H1 (cell line): Measurements from ENCODE around the gene VEGFC. TPM values are rescaled to one million over a fixed set of nuclear protein-coding genes. Genes with fewer than 3 reads are reported as not detected.

ENCODE experiments used
- CTCF ChIA-PET: fragments of 300-600 bp; sonication (Branson Sonifier 250); formaldehyde crosslinking; loops from one replicate; lab custom pipeline; 2021; ENCODE audit not compliant: partially characterized antibody; lab: Charles Lee
- POLR2A ChIA-PET: fragments of 300-600 bp; sonication (Branson Sonifier 250); formaldehyde crosslinking; loops from one replicate; lab custom pipeline; 2021; ENCODE audit warnings: inconsistent platforms; ENCODE audit not compliant: partially characterized antibody; lab: Charles Lee
- DNase-seq, 2 experiments: peaks; one replicate each; pipeline versions ENCODE4 v3.0.0 to v3.0.0-alpha.2; 2010 to 2022; ENCODE audit warnings: low spot score in 2 of 2, low read depth in 1 of 2, mixed read lengths in 1 of 2
- FAIRE-seq: peaks from 2 replicates; lab custom pipeline; 2011; peaks lifted over from hg19 to GRCh38; lab: Jason Lieb, UNC
- H2AFZ ChIP-seq: 2 replicates; pipeline ENCODE4 v1.8.1; 2012; ENCODE audit warnings: low read length, inconsistent platforms
- H2AK5ac ChIP-seq: 2 replicates; pipeline ENCODE4 v1.6.1; 2013; ENCODE audit warnings: low read depth, low read length
- H2BK120ac ChIP-seq: replicated peaks from 2 replicates; pipeline ENCODE3; 2013; ENCODE audit warnings: low read depth, low read length, inconsistent platforms
- H2BK12ac ChIP-seq: 2 replicates; pipeline ENCODE4 v1.6.1; 2013; ENCODE audit warnings: low read depth, low read length
- H2BK15ac ChIP-seq: 2 replicates; pipeline ENCODE4 v1.6.1; 2013; ENCODE audit warnings: low read length
- H2BK20ac ChIP-seq: 2 replicates; pipeline ENCODE4 v1.6.1; 2013; ENCODE audit warnings: low read length
- H2BK5ac ChIP-seq: 2 replicates; pipeline ENCODE4 v1.6.1; 2013; ENCODE audit warnings: low read depth, low read length
- H3K14ac ChIP-seq: 2 replicates; pipeline ENCODE4 v1.6.1; 2013; ENCODE audit warnings: inconsistent platforms; ENCODE audit not compliant: insufficient read length
- H3K18ac ChIP-seq: 2 replicates; pipeline ENCODE4 v1.6.1; 2013; ENCODE audit warnings: low read length; ENCODE audit errors: extremely low read depth
- H3K23ac ChIP-seq: 2 replicates; pipeline ENCODE4 v1.6.1; 2013; ENCODE audit warnings: inconsistent platforms; ENCODE audit not compliant: insufficient read length
- H3K23me2 ChIP-seq: 2 replicates; pipeline ENCODE4 v1.6.1; 2013; ENCODE audit warnings: low read depth, low read length
- H3K27ac ChIP-seq: 2 replicates; pipeline ENCODE4 v1.6.1; 2011; ENCODE audit warnings: low read depth, low read length, inconsistent platforms
- H3K27me3 ChIP-seq, 4 experiments: replicated peaks in 1 of 4; 1 replicate in 1 of 4; 2 replicates in 3 of 4; pipeline versions ENCODE4 v1.6.1 to v1.8.1; 2011 to 2013; ENCODE audit warnings: low read length in 3 of 4, mild to moderate bottlenecking in 3 of 4, inconsistent platforms in 2 of 4, mixed read lengths in 2 of 4, moderate library complexity in 1 of 4; ENCODE audit not compliant: control insufficient read depth in 3 of 4, insufficient read depth in 3 of 4; ENCODE audit errors: extremely low read depth in 1 of 4
- H3K36me3 ChIP-seq, 4 experiments: 2 replicates each; pipeline versions ENCODE4 v1.6.1 to v1.8.1; 2011 to 2013; ENCODE audit warnings: mild to moderate bottlenecking in 4 of 4, low read length in 3 of 4, moderate library complexity in 2 of 4, control low read depth in 1 of 4, inconsistent platforms in 1 of 4; ENCODE audit not compliant: insufficient read depth in 4 of 4, control insufficient read depth in 2 of 4
- H3K4ac ChIP-seq: replicated peaks from 2 replicates; pipeline ENCODE3; 2013; ENCODE audit warnings: low read length, low read depth, mixed read lengths, inconsistent platforms; ENCODE audit not compliant: insufficient read length
- H3K4me1 ChIP-seq, 4 experiments: replicated peaks in 1 of 4; 1 replicate in 1 of 4; 2 replicates in 3 of 4; pipeline versions ENCODE4 v1.6.1 to v1.8.1; 2011 to 2013; ENCODE audit warnings: low read length in 3 of 4, inconsistent platforms in 2 of 4, mixed read lengths in 1 of 4; ENCODE audit not compliant: insufficient read depth in 4 of 4, control insufficient read depth in 3 of 4
- H3K4me2 ChIP-seq, 2 experiments: 2 replicates each; pipeline versions ENCODE4 v1.6.1 to v1.8.1; 2011 to 2013; ENCODE audit warnings: low read depth in 2 of 2, low read length in 2 of 2, control low read depth in 1 of 2, inconsistent platforms in 1 of 2, mild to moderate bottlenecking in 1 of 2; ENCODE audit not compliant: insufficient read depth in 1 of 2
- H3K4me3 ChIP-seq, 4 experiments: fragments of 200-600, 300-600 bp in 1 of 4; sonication (generic), shearing (Covaris generic), sonication (Bioruptor Twin) in 1 of 4; 2 replicates each; pipeline versions ENCODE4 v1.5.1 to v1.8.1; 2011 to 2016; ENCODE audit warnings: low read length in 4 of 4, low read depth in 3 of 4, control low read depth in 2 of 4, inconsistent platforms in 2 of 4, mild to moderate bottlenecking in 2 of 4, mixed read lengths in 1 of 4, moderate library complexity in 1 of 4; ENCODE audit not compliant: insufficient read depth in 2 of 4; ENCODE audit errors: extremely low read depth in 1 of 4
- H3K56ac ChIP-seq: replicated peaks from 2 replicates; pipeline ENCODE3; 2013; ENCODE audit warnings: low read depth, mild to moderate bottlenecking, mixed read lengths, low read length, inconsistent platforms; ENCODE audit not compliant: insufficient read length
- H3K79me1 ChIP-seq: 2 replicates; pipeline ENCODE4 v1.6.1; 2013; ENCODE audit warnings: low read depth, low read length, control low read depth
- H3K79me2 ChIP-seq, 2 experiments: 2 replicates each; pipeline versions ENCODE4 v1.6.1 to v1.8.1; 2012 to 2013; ENCODE audit warnings: low read length in 2 of 2, mild to moderate bottlenecking in 2 of 2, inconsistent platforms in 1 of 2; ENCODE audit not compliant: insufficient read depth in 2 of 2, control insufficient read depth in 1 of 2
- H3K9ac ChIP-seq, 4 experiments: replicated peaks in 1 of 4; 1 replicate in 1 of 4; 2 replicates in 3 of 4; pipeline versions ENCODE4 v1.6.1 to v1.8.1; 2011 to 2013; ENCODE audit warnings: low read depth in 3 of 4, low read length in 3 of 4, control low read depth in 2 of 4, mild to moderate bottlenecking in 2 of 4, moderate library complexity in 2 of 4, inconsistent platforms in 1 of 4; ENCODE audit errors: extremely low read depth in 1 of 4
- H3K9me3 ChIP-seq, 2 experiments: 2 replicates each; pipeline versions ENCODE4 v1.6.1 to v1.8.1; 2012 to 2013; ENCODE audit warnings: mild to moderate bottlenecking in 2 of 2, moderate library complexity in 2 of 2, control low read depth in 1 of 2, inconsistent platforms in 1 of 2, low read depth in 1 of 2, low read length in 1 of 2, mixed read lengths in 1 of 2; ENCODE audit not compliant: insufficient read depth in 2 of 2
- H4K20me1 ChIP-seq, 2 experiments: replicated peaks in 1 of 2; 2 replicates each; pipeline versions ENCODE3 to v1.8.1; 2011 to 2013; ENCODE audit warnings: inconsistent platforms in 2 of 2, low read length in 2 of 2, mild to moderate bottlenecking in 1 of 2; ENCODE audit not compliant: insufficient read depth in 2 of 2, control insufficient read depth in 1 of 2
- H4K5ac ChIP-seq: 2 replicates; pipeline ENCODE4 v1.6.1; 2013; ENCODE audit warnings: low read length, low read depth, mixed read lengths, inconsistent platforms; ENCODE audit not compliant: insufficient read length
- H4K8ac ChIP-seq: 2 replicates; pipeline ENCODE4 v1.8.0; 2013; ENCODE audit warnings: mild to moderate bottlenecking, moderate library complexity, low read length, inconsistent platforms; ENCODE audit not compliant: insufficient read depth; ENCODE audit errors: extremely low read depth
- H4K91ac ChIP-seq: replicated peaks from 2 replicates; pipeline ENCODE3; 2013; ENCODE audit warnings: low read length, mixed read lengths, inconsistent platforms; ENCODE audit not compliant: insufficient read length
- ASH2L ChIP-seq: fragments of 200-600, 300-600 bp; sonication (generic); IDR thresholded peaks from one replicate; pipeline ENCODE4 v1.7.1; 2017; ENCODE audit warnings: low read length
- CEBPB ChIP-seq: IDR thresholded peaks from 2 replicates; pipeline ENCODE4 v1.6.1; 2012; ENCODE audit warnings: low read depth, low read length
- CREB1 ChIP-seq: IDR thresholded peaks from 2 replicates; pipeline ENCODE4 v1.6.1; 2012; ENCODE audit warnings: inconsistent platforms
- CTCF ChIP-seq, 3 experiments: IDR thresholded peaks; 1 replicate in 2 of 3; 2 replicates in 1 of 3; pipeline versions ENCODE4 v1.5.1 to v1.6.1; 2011; ENCODE audit warnings: low read length in 3 of 3, mild to moderate bottlenecking in 3 of 3, inconsistent platforms in 2 of 3, low read depth in 1 of 3, moderate library complexity in 1 of 3; ENCODE audit not compliant: insufficient read depth in 1 of 3; ENCODE audit errors: control extremely low read depth in 1 of 3
- FOSL1 ChIP-seq: IDR thresholded peaks from 2 replicates; pipeline ENCODE4 v1.6.1; 2011; ENCODE audit warnings: mild to moderate bottlenecking, low read depth, low read length, moderate library complexity; ENCODE audit not compliant: insufficient read depth
- GABPA ChIP-seq: IDR thresholded peaks from 2 replicates; pipeline ENCODE4 v1.6.1; 2011; ENCODE audit warnings: mild to moderate bottlenecking, low read length, moderate library complexity, borderline replicate concordance; ENCODE audit not compliant: insufficient read depth
- RAD21 ChIP-seq, 2 experiments: IDR thresholded peaks in 1 of 2; conservative IDR thresholded peaks in 1 of 2; 2 replicates each; pipeline ENCODE4 v1.6.1; 2011; ENCODE audit warnings: low read depth in 2 of 2, low read length in 2 of 2, improper control_type of control experiment in 1 of 2, inconsistent platforms in 1 of 2, mild to moderate bottlenecking in 1 of 2, moderate library complexity in 1 of 2
- RBBP5 ChIP-seq: IDR thresholded peaks from 2 replicates; pipeline ENCODE4 v1.7.1; 2012; ENCODE audit warnings: low read depth, mild to moderate bottlenecking, inconsistent platforms, low read length, moderate library complexity, borderline replicate concordance
- RNF2 ChIP-seq: fragments of 200-900, 300-1000 bp; sonication (generic); IDR thresholded peaks from 2 replicates; pipeline ENCODE4 v1.7.1; 2016; ENCODE audit warnings: borderline replicate concordance, low read depth, mild to moderate bottlenecking, antibody characterized with exemption, low read length; ENCODE audit not compliant: poor library complexity, severe bottlenecking; ENCODE audit errors: missing control alignments
- SIRT6 ChIP-seq: IDR thresholded peaks from one replicate; pipeline ENCODE4 v1.7.1; 2012; ENCODE audit warnings: low read length, inconsistent platforms
- SUZ12 ChIP-seq: fragments of 200-600 bp; sonication (generic); IDR thresholded peaks from 2 replicates; pipeline ENCODE4 v1.6.1; 2012; ENCODE audit warnings: mild to moderate bottlenecking, inconsistent platforms, low read length, moderate library complexity, mixed read lengths
- WGBS, 2 experiments: shearing (Covaris generic) in 1 of 2; methylation state at CpG; one replicate each; pipeline versions ENCODE4 v1.1.6 to v1.1.7; 2013 to 2015; ENCODE audit warnings: low lambda C conversion rate in 2 of 2, mixed read lengths in 2 of 2, inconsistent platforms in 1 of 2, low coverage in 1 of 2, missing lambda C conversion rate in 1 of 2; ENCODE audit not compliant: insufficient replicate concordance in 2 of 2, insufficient coverage in 1 of 2, insufficient read length in 1 of 2; ENCODE audit errors: extremely low coverage in 1 of 2, missing lambda C conversion rate in 1 of 2; 5-methylcytosine and 5-hydroxymethylcytosine counted together
- polyA plus RNA-seq, 7 experiments: library from polyadenylated mRNA; depleted of rRNA in 3 of 7; stranded (reverse) in 5 of 7; unstranded in 2 of 7; fragments of >200 nt in 5 of 7; fragments of 200-250 nt in 2 of 7; gene quantifications; 1 replicate in 5 of 7; 2 replicates in 1 of 7; 4 replicates in 1 of 7; pipeline versions ENCODE4 v1.2.1 to v1.2.3, GENCODE V29; 2011 to 2013; ENCODE audit warnings: missing spikeins in 2 of 7, mixed read lengths in 2 of 7
- total RNA-seq: library from RNA; stranded (reverse); fragmentation: NEBNext Ultra II Directional; extraction: Animal tissue kit (Norgen Biotek cat#: 25700); gene quantifications from 2 replicates; pipeline ENCODE4 v1.2.1, GENCODE V29; 2021

Gene VEGFC
- total and polyA plus RNA-seq, 2 of the 8 experiments (the other 6 are each of a cell fraction or from before 2014, with no cell fraction given), result 0.53 to 1.4 TPM

GRCh38 chr4:176794151-176794550 lies 1.4 kb upstream of the VEGFC start:
- Histone ChIP-seq H3K27ac (no peak overlapping the region), H3K4me1 (no peaks in the 10 kb centered on the region), H4K20me1 (no peaks in the 10 kb centered on the region), H3K4me2 (no peak overlapping the region), H2AFZ (no peak overlapping the region), H3K9me3 (no peaks in the 10 kb centered on the region), H3K4me3 (no peak overlapping the region), H3K14ac (no peak overlapping the region), H3K9ac (no peak overlapping the region), H2BK12ac (no peak overlapping the region), H2BK120ac (no peak overlapping the region), H2AK5ac (no peak overlapping the region), H2BK20ac (no peak overlapping the region), H2BK5ac (no peak overlapping the region), H3K18ac (no peak overlapping the region), H3K23me2 (peaks cover 2% of the 10 kb centered on the region; the same call in 1 of the 2 replicates), H4K91ac (no peak overlapping the region), H3K56ac (no peak overlapping the region), H3K79me2 (no peaks in the 10 kb centered on the region), H2BK15ac (no peak overlapping the region), H3K79me1 (no peaks in the 10 kb centered on the region), H3K27me3 (peaks cover 4 to 18% (median 9%) of the 10 kb centered on the region in 4 experiments), H4K5ac (no peak overlapping the region), H3K4ac (no peak overlapping the region), H3K36me3 (no peaks in the 10 kb centered on the region), H3K23ac (no peak overlapping the region), H4K8ac (no peak overlapping the region)
- CTCF ChIA-PET, result interaction anchor here (0.6 to 1.5 kb wide), 4 partner anchors 12 to 414 kb away, joined by 3 to 4 read pairs (median 3); no protein-coding TSS in a partner anchor
- FAIRE-seq (no peak), DNase-seq (no peak)
- 89% methylated on average over 4 of the region's 4 CpGs; no CpG with 5 or more reads in 1 of the 2 experiments for WGBS, 2 experiments
- POLR2A ChIA-PET, result no interaction called here
- TF ChIP-seq SIRT6, result no peak
- no peak for TF ChIP-seq CEBPB
- TF ChIP-seq RBBP5, result no peak
- TF ChIP-seq RAD21 (IDR thresholded peaks at IDR 0.05 in 1 of 2, conservative IDR thresholded peaks at IDR 0.05 in 1 of 2; ENCODE audit: low read depth in 2 of 2, low read length in 2 of 2), result no peak
- no peak for TF ChIP-seq CTCF (IDR thresholded peaks at IDR 0.05; ENCODE audit: control extremely low read depth in 1 of 3, insufficient read depth in 1 of 3, low read depth in 1 of 3, low read length in 3 of 3)
- TF ChIP-seq ASH2L, result no peak
- TF ChIP-seq FOSL1, result no peak
- no peak for TF ChIP-seq SUZ12
- TF ChIP-seq CREB1, result no peak
- no peak for TF ChIP-seq RNF2
- TF ChIP-seq GABPA, result no peak
